GM21447 (cell line): Measurements from ENCODE around the gene CCT7.

Source experiments
- ATAC-seq: cut with Tn5 transposase; IDR thresholded peaks from one replicate; pipeline ENCODE4 v1.9.1; 2021; ENCODE audit not compliant: unreplicated experiment

CCT7 gene

DNA sequence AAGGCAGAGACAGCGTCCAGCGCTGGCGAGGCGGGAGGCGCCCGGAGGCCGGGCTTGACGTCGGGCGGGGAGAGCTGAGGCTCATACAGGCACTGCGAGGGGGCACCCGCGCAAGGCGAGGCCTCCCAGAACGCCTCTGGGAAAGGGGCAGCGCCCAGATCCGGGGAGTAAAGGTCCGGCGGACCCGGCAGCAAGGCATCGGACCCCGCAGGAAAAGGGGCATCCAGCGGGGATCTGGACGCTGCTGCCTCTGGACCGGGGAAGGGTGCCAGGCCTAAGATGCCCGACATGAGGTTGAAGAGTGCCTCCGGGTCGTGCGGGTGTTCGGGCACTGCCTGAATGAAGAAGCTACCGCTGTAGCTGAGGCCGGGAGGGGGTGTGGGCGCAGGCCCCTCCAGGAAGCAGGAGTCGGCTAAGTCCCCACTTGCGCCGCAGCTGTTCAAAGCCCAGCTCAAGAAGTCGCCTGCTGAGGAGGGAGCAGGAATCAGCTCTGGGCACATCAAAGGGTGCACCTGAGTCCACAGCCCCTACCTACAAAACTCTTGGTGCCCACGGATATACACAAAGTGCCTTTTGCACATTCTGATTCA lies 58.3 kb downstream of the CCT7 start:
- no peak for ATAC-seq

- no peak for ATAC-seq
These were observed 58.9 kb downstream of the CCT7 start for GRCh38 chr2:73292906-73293533.

DNA sequence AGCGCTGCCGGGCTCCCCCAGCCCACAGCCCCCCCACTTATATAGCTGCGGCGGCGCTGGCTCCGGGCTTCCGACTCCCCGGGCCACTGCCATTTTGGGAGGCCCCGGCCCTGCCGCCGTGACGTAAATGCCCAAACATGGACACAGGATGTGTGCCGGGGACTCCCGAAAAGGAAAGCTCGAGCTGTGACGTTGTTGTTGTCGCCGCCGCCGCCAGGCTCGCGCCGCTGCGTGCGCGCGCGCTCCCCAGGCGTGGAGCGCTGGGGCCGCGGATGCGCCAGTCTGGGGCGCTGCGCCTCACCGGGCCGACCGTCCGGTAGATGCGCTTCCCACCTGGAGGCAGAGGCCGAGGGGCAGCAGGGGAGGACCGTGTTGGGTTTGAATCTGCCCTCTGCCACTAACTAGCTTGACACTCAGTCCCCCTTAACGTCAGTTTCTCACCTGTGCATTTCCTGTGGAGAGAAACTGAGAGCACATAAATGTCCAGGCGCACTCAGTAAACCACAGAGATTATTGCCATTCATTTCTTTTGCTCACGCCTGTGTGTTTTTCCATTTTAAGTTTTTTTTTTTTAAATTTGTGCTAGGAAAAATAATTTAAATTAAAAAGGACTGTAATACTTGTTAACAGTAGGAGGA lies 59.5 kb downstream of the CCT7 start, which contains the start of gene EGR4:
Gene EGR4, minus strand, starts transcription at position 15 of the 638 bp plus-strand sequence. CDS start 231 bp downstream, outside the sequence.
- peak; percentile 92 for ATAC-seq

DNA sequence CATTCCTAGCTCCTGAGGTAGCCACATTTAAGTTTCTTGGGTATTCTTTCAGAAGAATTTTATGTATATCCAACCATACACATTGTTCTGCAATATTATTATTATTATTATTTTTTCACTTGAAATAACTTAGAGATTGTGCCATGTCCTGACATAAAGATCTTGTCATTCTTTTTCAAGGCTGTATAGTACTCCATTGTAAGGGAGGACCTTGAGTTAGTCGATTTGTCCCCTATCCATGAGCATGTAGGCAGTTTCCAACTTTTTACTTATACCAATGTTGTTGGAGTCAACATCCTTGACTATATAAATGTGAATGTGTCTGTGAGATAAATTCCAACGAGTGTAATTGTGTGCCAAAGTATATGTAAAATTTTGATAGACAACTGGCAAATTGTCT lies 60.1 kb downstream of the CCT7 start:
- ATAC-seq = no peak

DNA sequence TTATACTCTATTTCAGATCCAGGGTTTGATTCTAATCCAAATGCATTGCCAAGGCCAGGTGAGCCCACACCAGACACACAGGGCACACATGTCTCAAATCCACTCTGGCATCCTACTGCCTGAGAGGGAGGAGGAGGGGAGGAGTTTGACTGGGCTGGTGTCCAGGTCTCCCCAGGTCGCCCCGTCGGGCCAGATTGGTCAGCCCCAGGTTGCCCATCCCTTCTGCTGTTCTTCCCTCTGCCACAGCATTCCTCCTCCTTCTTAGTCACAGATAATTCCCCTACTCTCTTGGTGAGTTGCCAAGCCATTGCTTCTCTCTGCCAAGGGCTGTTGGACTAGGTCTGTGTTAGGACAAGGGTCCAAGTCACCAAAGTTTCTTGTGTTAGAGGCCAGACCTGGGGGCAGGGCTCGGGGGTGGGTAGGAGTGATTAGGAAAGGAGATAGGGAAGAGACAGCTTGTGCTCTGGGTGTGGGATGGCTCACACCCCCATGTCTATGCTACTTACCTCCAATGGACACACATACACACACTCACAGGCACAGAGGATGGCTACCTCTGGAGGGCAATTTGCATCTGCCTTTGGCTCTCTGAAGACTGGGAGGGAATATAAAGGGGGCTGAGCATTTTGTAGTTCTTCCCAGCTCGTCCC lies 61.8 kb downstream of the CCT7 start:
- no peak for ATAC-seq

- no peak for ATAC-seq
These were observed 63.0 kb downstream of the CCT7 start for GRCh38 chr2:73297151-73297559.

DNA sequence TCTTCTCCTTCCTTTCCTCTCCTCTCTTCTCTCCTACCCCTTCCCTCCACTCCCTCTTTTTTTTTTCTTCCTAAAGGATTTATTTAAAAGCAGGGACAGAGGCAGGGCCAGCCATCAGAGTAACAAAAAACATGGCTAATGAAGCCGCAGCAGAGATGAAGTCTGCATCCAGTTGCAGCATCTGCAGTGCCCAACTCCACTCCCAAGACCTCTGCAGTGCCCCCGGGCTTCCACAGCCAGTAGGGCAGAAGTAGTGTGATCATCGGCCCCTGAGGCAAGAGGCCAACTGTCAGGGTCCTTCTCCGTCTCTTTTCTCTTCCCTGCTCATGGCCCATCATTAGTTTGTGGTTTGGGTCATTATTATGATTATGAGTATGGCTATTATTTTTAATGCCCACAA lies 63.5 kb downstream of the CCT7 start:
- ATAC-seq = no peak

GRCh38 chr2:73300926-73301325 lies 66.8 kb downstream of the CCT7 start:
- ATAC-seq = no peak

- no peak for ATAC-seq
These were observed 67.5 kb downstream of the CCT7 start for GRCh38 chr2:73301636-73302035.
